Progenitor cell of endocrine pancreas (in vitro differentiated cells): ENCODE results near the gene RBM12. TPM values are rescaled to one million over a fixed set of nuclear protein-coding genes. Genes with fewer than 3 reads are reported as not detected.

Experiments
- DNase-seq: peaks from one replicate; pipeline ENCODE4 v3.0.0; 2021; ENCODE audit warnings: low spot score; ENCODE audit not compliant: unreplicated experiment
- H3K27ac Mint-ChIP-seq: 2 replicates; pipeline ENCODE4 v1.8.0; 2021; ENCODE audit warnings: mild to moderate bottlenecking, moderate library complexity, mixed read lengths
- H3K27me3 Mint-ChIP-seq: 2 replicates; pipeline ENCODE4 v1.8.0; 2021; ENCODE audit warnings: mixed read lengths
- H3K36me3 Mint-ChIP-seq: 2 replicates; pipeline ENCODE4 v1.8.0; 2022; ENCODE audit warnings: mixed read lengths; ENCODE audit not compliant: insufficient read depth
- H3K4me1 Mint-ChIP-seq: 2 replicates; pipeline ENCODE4 v1.8.0; 2021; ENCODE audit warnings: low read depth, mixed read lengths
- H3K4me3 Mint-ChIP-seq: 2 replicates; pipeline ENCODE4 v1.8.0; 2021; ENCODE audit warnings: low read depth, mild to moderate bottlenecking, moderate library complexity, mixed read lengths
- H3K9me3 Mint-ChIP-seq: 2 replicates; pipeline ENCODE4 v1.8.0; 2021; ENCODE audit warnings: low read depth, mixed read lengths
- CTCF ChIP-seq: fragments of 200-600 bp; sonication (generic); IDR thresholded peaks from one replicate; pipeline ENCODE4 v1.5.0; 2021; ENCODE audit warnings: antibody characterized with exemption, mild to moderate bottlenecking; ENCODE audit not compliant: unreplicated experiment
- total RNA-seq: library from RNA; stranded (reverse); gene quantifications from 2 replicates; pipeline ENCODE4 v1.2.1, GENCODE V29; 2021

The RBM12 gene
- total RNA-seq, 1 donor from 2014 or later, result 157 TPM

GRCh38 chr20:35604449-35604747 is 60.3 kb downstream of the RBM12 start:
- Mint-ChIP-seq H3K27me3 (peaks cover 57% of the 10 kb centered on the region), H3K4me3 (no peak overlapping the region), H3K36me3 (no peaks in the 10 kb centered on the region), H3K4me1 (peaks cover 1% of the 10 kb centered on the region), H3K9me3 (no peaks in the 10 kb centered on the region), H3K27ac (no peak overlapping the region)
- TF ChIP-seq CTCF, result peak; percentile 28
- DNase-seq, result no peak

GRCh38 chr20:35603695-35604448 is 60.8 kb downstream of the RBM12 start:
- no peak for DNase-seq
- no peak for TF ChIP-seq CTCF
- no peak overlapping the region for H3K4me3 Mint-ChIP-seq
- H3K9me3 Mint-ChIP-seq, result no peaks in the 10 kb centered on the region
- H3K36me3 Mint-ChIP-seq, result no peaks in the 10 kb centered on the region
- peaks cover 63% of the 10 kb centered on the region for H3K27me3 Mint-ChIP-seq
- H3K4me1 Mint-ChIP-seq, result peaks cover 1% of the 10 kb centered on the region
- no peak overlapping the region for H3K27ac Mint-ChIP-seq

GRCh38 chr20:35602851-35603495 is 61.7 kb downstream of the RBM12 start:
- H3K9me3 Mint-ChIP-seq, result no peaks in the 10 kb centered on the region
- no peak overlapping the region for H3K27ac Mint-ChIP-seq
- H3K36me3 Mint-ChIP-seq, result no peaks in the 10 kb centered on the region
- H3K4me3 Mint-ChIP-seq, result no peak overlapping the region
- peaks cover 1% of the 10 kb centered on the region for H3K4me1 Mint-ChIP-seq
- TF ChIP-seq CTCF, result no peak
- peaks cover 72% of the 10 kb centered on the region for H3K27me3 Mint-ChIP-seq
- no peak for DNase-seq

GRCh38 chr20:35601990-35602389 is 62.7 kb downstream of the RBM12 start:
- no peak for TF ChIP-seq CTCF
- H3K4me3 Mint-ChIP-seq, result no peak overlapping the region
- H3K36me3 Mint-ChIP-seq, result no peaks in the 10 kb centered on the region
- H3K9me3 Mint-ChIP-seq, result no peaks in the 10 kb centered on the region
- no peak for DNase-seq
- peaks cover 80% of the 10 kb centered on the region for H3K27me3 Mint-ChIP-seq
- H3K27ac Mint-ChIP-seq, result no peak overlapping the region
- H3K4me1 Mint-ChIP-seq, result peaks cover 1% of the 10 kb centered on the region

GRCh38 chr20:35600993-35601973 is 63.4 kb downstream of the RBM12 start:
- TF ChIP-seq CTCF, result peak; percentile 37
- H3K27ac Mint-ChIP-seq, result peak overlapping the region; percentile 52
- no peaks in the 10 kb centered on the region for H3K36me3 Mint-ChIP-seq
- H3K27me3 Mint-ChIP-seq, result peaks cover 84% of the 10 kb centered on the region
- peak overlapping the region; percentile 63 for H3K4me3 Mint-ChIP-seq
- H3K9me3 Mint-ChIP-seq, result no peaks in the 10 kb centered on the region
- peaks cover 1% of the 10 kb centered on the region for H3K4me1 Mint-ChIP-seq
- peak; percentile 50 for DNase-seq
